ENCODE results near the gene COL1A1. TPM values are rescaled to one million over a fixed set of nuclear protein-coding genes. Genes with fewer than 3 reads are reported as not detected.

Gene COL1A1
- total RNA-seq, 2 donors from 2014 or later: 106 to 151 TPM

DNA sequence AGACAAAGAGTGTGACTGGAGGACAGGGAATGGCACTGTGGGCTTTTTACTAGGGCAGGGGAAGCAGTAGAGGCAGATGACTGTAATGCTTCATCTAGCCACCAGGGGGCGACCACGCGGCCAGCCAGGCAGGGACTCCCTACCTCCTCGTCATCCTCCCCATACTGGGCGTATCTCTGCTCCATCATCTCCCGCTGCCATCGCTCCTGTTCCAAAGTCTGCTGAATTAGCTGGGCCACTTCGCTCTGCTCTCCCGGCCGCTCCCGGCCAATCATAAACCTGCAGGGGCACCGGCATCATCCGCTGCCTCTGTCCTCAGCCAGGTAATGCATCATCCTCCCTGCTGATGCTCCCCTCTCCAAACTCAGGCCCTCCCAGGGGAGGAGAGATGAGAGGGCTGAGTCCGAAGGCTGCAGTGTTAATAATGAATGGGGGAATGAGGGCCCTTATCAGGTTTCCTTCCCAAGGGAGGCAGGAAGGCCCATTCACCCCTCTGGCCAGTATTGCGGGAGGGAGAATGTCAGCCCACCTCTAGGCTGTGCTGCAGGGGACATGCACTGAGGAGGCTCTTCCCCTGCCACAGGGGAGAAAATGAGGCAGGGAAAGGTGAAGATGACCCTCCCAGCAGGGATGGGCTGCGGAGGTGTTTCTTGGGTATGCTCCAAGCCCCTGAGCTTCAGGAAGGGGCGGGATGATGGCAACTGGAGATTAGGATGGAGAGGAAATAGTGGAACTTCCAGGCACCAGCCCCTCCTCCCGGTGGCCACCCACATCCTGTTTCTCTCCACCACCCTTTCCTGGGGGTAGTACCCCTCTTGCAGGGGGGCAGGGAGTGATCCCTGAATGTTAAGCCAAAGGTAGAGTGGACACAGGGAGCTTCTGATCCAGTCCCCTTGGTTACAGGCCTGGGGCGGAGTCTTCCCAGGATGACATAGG lies 61.2 kb downstream of the COL1A1 start:
- peak; percentile 81 to 83 for ATAC-seq

DNA sequence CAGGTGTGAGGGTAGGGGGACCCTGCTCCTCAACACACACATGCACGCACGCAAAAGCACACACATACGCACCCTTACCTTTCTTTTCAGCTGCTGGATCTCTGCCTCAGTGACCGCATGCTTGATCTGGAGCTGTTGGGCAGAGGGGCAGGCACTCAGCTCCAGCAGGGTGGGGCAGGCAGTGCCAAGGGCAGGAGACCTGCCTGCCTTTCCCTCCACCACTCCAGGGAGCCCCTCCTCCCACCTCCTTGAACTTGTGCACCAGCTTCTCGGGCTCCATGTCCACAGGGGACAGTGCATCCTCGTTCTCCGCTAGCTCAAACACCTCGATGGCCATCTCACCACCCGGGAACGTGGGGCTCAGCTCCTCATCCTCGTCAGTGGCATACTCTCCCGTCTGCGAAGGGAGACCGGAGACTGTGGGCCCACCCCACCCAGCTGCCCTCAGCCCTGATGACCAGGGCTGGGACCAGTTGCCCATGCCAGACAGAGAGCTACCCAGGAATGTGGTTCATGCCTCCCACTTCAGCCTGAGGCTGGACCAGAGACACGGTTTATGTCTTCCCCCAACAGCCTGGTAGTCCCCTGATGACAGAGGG lies 62.1 kb downstream of the COL1A1 start:
- intact Hi-C loops (cut with DNase I): no loop called here
- DNase-seq (no peak), ATAC-seq (no peak)

More for the DNA sequence above, 61.2 kb downstream of the COL1A1 start:
- intact Hi-C loops (cut with DNase I): no loop called here
- DNase-seq: peak; percentile 82

DNA sequence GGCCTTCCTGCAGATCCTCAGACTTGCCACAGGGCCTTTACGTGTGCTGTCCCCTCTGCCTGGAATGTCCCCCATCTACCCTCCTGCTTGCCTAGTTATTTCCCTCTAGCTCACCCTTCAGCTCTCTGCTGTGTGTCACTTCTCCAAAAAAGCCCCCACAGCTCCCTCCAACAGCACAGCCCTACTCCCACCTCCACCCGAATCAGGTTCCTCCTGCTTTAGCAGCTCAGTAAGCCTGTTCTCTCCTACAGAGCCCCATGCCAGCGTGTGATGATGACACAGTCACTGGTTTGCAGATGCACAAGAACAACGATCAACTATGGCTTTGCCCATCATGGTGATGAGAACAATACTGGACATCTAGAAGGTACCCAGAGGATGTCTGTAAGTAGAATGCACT lies 64.4 kb downstream of the COL1A1 start:
- DNase-seq (no peak), ATAC-seq (no peak)
- intact Hi-C loops (cut with DNase I): no loop called here

DNA sequence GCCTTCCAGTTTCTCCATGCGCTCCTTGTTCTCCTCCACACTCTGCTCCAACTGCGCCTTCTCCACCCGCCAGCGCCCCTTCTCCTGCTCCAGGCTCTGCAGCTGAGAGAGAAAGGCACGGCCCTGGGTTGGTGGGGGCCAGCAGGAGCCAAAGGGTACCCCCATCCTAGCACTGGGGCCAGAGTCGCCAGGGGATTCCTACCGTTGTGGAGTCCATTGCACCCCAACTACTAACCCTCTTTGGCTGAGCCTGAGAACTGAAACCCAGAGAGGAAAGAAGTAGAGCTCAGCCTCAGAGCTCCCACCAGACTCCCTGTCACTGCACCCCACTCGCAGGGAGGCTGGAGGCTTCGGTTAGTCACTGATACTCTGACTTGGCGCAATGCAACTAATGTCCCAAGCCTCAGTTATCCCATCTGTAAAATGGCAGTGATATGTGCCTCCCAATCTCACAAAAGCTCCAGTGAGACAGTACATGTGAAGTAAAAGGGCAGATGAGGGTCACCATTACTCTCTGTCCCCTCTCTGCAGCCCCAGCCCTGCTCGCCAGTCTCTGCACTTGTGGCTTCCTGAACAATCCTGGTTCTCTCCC lies 65.2 kb downstream of the COL1A1 start:
- DNase-seq: no peak
- ATAC-seq: no peak
- intact Hi-C loops (cut with DNase I): no loop called here

DNA sequence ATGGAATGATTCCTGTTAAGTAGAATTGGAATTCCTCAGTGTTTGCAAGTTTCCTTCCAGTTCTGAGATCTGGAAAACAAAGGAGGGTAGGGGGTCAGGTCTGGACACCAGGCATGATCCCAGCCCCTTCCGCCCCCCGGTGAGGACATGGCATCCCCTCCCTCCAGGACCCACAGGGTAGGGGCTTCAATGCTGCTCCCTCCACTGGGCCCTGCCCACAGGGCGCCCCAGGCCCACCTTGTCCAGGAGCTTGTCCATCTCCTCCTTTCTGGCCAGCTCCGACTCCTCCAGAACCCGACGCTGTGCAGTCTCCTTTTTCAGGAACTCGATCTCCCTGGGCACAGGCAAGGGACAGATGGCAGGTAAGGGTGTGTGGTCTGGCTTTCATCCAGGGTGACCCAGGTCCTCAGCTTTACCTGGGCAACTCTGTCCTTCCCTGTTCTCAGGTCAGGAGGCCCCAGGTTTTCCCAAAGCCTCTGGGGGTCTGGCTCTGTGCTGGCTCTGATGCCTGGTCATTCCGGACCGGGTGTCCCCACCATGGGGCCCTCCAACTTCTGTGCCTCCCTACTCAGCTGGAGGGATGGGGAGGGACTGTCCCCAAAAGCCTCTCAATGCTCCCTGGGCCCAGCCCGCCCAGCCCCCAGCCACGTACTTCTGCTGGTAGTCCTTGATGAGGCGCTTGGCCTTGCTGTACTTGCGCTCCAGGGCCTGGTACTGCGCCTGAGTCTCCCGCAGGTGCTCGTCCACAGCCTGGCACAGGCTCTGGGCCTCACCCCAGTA lies 65.9 kb downstream of the COL1A1 start:
- DNase-seq: no peak
- intact Hi-C loops (cut with DNase I): no loop called here
- no peak for ATAC-seq

DNA sequence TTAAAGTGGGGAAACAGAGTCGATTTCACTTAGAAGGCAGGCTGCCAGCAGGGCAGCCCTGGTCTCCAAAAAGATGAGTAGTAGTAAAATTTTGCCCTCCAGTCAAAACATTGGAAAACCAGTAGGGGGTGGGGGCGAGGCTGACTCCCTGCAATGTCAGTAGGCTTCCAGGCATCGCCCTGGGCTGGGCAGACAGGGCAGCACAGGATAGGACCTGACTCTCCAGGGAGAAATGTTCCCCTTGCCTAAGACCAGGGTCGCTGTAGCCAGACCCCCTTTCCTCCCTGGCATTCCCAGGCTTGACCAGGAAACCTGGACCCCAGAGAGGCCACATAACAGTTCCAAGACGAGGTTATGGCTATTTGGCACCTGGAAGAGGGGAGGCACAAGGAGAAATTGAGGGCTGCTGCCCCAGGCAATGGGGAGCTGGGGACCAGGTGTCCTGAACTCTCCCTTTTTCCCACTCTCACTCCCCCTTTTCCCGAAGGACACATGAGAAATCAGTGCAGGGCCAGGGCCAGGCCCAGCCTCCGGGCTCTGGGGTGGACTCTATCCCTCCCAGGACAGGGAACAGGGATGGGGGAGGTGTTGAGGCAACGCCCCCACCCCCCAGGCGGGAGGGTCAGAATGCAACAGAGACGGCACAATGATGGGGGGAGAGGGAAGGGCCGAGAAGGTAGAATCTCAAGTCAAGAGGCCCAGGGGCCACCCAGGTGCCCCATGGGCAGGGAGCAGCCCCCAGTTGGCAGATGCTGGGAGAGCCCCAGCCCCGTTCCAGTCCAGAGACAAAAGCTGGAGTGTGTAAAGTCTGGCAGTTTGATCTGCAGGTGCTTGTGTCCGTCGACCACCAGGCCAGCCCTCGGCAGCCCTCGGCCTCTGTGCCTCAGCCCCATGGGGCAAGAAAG lies 67.0 kb downstream of the COL1A1 start:
- DNase-seq (no peak), ATAC-seq (no peak)
- intact Hi-C loops (cut with DNase I): no loop called here

DNA sequence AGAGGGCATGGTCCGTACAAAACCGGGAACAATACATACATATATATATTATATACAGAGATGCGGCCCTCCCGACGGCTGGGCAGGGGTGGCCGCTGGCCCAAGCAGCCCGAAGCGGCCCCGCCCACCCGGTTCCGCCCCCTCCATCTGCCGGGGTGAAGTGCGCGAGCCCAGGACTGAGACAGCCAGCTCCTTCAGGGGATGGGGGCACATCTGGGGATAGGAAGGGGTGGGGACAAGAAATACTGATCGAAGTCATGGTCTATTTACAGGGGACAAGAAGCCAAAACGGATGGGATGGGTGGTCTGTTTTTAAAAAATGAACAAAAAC lies 67.7 kb downstream of the COL1A1 start:
- ATAC-seq (peak in 1 of 2 donors; percentile 7), DNase-seq (no peak)

More for the DNA sequence above, 67.7 kb downstream of the COL1A1 start:
- intact Hi-C loops (cut with DNase I): no loop called here

Other genes starting within 250 kb of the COL1A1 start
- gene DLX4, start 232.4 kb downstream of the COL1A1 start, total RNA-seq: under 1 TPM; 0.13 to 0.27 TPM
- under 1 TPM in 1 of 2 donors, not detected in 1; 0.16 TPM for gene DLX3, start 206.4 kb downstream of the COL1A1 start, total RNA-seq
- 10 to 100 TPM; 26.5 to 35.9 TPM for gene ITGA3, start 145.5 kb downstream of the COL1A1 start, total RNA-seq
- 100 to 1,000 TPM; 156 to 203 TPM for gene PDK2, start 106.3 kb downstream of the COL1A1 start, total RNA-seq
- gene SAMD14, start 71.5 kb downstream of the COL1A1 start, total RNA-seq: 1 to 10 TPM; 1.6 to 2.1 TPM
- 10 to 100 TPM; 35.8 to 43.4 TPM for gene PPP1R9B, start 51.0 kb downstream of the COL1A1 start, total RNA-seq
- gene SGCA, start 35.6 kb downstream of the COL1A1 start, total RNA-seq: 100 to 1,000 TPM in 1 of 2 donors, 10 to 100 TPM in 1; 96.3 to 131 TPM
- gene TMEM92, start 72.8 kb upstream of the COL1A1 start, total RNA-seq: under 1 TPM; 0.10 to 0.65 TPM
- 10 to 100 TPM; 13.6 to 17.3 TPM for gene XYLT2, start 144.5 kb upstream of the COL1A1 start, total RNA-seq
- gene MRPL27, start 171.6 kb upstream of the COL1A1 start, total RNA-seq: 10 to 100 TPM; 68.6 to 78.5 TPM
- 1 to 10 TPM in 1 of 2 donors, under 1 TPM in 1; 0.24 to 1.3 TPM for gene EME1, start 171.6 kb upstream of the COL1A1 start, total RNA-seq
- gene LRRC59, start 195.9 kb upstream of the COL1A1 start, total RNA-seq: 10 to 100 TPM; 35.3 to 70.5 TPM
- 10 to 100 TPM; 64.8 to 66.4 TPM for gene ACSF2, start 224.6 kb upstream of the COL1A1 start, total RNA-seq

All from left cardiac atrium (tissue), 4 donors.